DMS153 treated with DMSO at 0.1 percent for 48 hours (cell line): ENCODE data around the gene SIVA1.

Experiments used
- DNase-seq: peaks from one replicate; lab custom pipeline; 2025; ENCODE audit not compliant: unreplicated experiment; lab: John Stamatoyannopoulos, UW

SIVA1 gene

DNA sequence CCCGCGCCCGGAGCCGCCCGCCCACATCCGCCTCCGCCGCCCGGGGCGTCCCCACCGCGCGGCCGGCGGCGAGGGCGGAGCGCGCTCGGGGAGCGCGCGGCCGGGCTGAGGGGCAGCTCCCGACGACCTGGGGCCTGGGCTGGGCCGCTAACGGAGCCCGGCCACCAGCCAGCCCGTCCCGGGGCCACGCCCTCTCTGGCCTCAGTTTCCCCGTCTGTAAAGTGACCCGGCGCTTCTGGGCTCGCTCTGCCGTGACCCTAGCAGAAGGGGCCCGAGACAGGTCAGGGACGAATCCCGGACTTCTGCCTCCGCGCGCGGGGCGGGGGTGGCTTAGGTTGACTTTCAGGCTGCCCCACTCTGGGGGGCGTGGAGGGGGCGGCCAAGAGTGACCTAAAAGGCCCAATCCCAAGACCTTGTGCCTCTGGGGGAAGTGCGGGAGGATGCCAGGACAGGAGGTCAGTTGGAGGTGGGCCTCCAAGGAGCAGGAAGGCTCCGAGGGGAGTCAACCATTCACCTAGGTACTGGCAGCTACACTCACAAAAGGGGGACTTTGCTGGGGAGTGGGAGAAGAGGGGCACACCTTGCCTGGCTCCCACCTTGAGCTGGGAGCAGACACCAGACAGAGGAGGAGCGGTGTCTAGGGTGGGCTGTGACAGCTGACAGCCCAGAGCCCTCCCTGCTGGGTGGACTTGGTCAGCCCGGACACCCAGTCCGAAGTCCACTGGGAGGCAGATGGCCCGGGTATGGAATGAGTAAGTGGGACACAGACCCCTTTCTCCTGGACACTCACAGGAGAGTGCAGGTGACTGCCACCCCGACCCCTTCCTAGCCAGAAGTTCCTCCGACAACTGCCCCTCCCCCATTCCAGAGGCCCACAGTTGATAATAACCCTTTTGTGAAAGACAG lies 43.1 kb downstream of the SIVA1 start:
- no peak for DNase-seq

DNA sequence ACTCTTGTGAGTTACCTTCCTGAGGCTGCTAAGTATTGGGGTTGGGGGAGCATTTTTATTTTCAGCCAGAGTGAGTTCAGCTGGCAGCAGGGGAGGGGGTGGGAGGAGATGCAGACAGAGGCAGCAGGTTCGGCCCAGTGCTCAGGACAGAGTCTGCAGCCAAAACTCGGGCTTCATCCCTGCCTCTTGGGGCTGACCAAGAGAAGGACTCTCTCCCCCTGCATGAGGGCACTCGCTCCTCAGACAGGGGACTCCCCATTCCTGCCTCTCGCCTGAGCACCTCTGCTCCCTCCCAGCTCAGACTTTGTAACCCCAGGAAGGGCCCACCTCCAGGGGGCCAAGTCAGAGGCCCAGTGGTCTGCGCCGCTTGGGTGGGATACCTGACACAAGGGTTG lies 43.7 kb downstream of the SIVA1 start:
- no peak for DNase-seq

DNA sequence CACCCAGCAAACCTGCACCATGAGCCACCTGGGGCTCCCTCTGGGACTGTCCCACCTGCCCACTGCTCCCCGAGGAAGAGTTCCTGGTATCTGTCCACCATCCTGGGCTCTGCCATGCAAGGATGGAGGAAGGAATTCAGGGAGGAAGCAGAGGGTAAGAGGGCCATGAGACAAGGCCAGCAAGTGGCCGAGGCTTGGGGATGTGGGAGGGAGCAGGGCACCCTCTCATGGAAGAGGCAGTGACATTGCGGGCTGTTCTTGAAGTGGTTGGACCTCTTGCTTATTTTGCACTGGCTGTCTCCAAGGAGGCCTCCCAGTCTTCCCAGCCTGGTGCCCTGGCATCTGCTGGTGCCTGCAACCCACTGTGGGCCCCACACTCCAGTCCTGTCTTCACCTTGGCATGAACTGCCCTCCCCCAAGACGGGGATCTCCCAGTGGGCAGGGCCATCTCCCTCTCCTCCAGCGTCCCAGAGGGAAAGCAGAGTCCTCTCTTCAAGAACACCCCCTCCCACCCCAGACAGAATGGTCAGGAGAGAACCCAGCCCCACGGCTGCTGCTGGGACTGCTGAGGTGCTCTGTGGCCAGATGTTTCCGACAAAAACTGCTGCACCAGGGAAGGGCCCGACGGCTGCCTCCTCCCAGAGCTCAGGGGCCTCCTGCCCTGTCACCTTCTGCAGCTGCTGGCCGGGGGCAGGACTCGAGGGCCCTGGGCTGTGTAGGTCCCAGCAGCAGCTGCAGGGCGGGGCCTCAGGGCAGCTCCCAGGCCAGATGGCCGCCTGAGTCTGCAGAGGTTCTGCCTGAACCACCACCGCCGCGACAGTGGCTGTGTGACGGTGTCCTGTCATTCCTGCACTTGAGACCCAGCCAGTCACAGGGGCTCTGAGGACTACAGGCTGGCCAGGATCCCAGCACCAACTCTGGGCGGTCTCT lies 44.4 kb downstream of the SIVA1 start:
- DNase-seq, result no peak

DNA sequence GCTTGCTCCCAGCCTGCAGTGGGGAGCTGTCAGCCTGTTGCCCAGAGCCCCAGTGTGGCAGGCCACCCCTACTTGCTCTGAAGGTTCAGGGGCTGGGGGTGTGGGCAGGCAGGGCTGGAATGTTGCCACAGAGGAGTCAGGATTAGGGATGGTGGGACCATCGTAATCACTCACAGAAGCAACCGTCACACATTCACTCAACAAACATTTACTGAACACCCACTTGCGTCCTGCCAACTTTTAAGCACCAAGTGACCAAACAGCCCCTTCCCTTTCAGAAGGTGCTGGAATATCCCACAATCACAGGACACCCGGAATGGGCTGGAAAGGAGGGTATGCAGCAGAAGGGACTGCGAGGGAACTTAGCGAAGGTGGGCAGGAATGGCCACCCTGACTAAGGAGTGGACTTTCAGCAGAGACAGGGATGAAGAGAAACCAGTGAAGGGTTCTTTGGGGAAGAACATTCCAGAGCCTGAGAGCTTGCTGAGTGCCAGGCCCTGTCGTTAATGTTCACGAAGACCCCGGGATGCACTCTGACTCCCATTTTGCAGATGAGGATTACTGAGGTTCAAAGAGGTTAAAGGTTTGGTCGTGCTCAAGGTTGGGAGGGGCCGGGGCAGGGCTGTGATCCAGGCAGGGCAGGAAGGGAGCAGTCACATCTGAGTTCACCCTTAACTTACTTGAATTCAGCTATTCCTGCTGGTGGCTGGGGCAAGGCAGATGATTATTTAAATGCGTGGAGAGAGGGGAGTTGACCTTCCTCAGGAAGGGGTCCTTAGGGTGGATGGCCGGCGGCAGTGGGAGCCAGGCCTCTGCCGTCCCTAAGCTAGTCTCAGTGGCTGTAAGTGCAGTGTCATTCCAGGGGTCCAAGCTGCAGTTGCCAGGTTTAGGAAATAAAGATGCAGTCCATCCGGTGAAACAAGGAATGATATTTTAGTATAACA lies 45.6 kb downstream of the SIVA1 start:
- no peak for DNase-seq

DNA sequence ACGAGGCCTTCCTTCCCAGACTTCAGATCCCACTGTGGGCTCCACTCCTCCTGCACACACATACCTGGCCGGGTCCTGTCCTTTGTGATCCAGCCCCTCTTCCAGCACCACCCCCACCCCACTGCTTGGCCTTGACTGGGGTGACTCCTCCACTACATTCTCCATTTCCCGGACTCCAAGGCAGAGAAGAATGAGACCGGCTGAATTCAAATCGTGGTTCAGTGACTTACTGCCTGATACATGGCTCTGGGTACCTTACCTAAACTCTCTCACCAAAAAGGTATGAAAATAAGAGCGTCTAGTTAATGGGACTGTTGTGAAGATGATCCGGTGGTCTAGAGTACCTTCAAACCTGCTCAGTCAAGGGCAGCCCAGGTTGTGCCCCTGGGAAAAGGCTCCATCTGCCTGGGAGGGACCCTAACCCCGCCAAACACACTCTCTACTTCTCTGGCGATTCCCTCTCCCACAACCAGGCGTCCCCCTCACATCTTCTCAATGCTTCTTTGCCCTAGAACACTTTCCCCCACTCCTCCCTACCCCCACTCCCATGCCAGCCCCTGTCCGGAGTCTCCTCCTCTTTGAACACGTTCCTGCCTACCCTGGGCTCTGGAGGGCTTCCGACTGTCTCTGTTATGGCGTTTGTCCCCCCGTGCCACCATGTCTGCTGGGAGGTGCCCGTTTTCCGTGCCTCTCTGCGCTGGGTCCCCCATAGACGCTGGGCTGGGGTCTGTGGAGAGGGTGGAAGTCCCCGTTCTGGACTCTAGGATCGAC lies 46.5 kb downstream of the SIVA1 start:
- no peak for DNase-seq

DNA sequence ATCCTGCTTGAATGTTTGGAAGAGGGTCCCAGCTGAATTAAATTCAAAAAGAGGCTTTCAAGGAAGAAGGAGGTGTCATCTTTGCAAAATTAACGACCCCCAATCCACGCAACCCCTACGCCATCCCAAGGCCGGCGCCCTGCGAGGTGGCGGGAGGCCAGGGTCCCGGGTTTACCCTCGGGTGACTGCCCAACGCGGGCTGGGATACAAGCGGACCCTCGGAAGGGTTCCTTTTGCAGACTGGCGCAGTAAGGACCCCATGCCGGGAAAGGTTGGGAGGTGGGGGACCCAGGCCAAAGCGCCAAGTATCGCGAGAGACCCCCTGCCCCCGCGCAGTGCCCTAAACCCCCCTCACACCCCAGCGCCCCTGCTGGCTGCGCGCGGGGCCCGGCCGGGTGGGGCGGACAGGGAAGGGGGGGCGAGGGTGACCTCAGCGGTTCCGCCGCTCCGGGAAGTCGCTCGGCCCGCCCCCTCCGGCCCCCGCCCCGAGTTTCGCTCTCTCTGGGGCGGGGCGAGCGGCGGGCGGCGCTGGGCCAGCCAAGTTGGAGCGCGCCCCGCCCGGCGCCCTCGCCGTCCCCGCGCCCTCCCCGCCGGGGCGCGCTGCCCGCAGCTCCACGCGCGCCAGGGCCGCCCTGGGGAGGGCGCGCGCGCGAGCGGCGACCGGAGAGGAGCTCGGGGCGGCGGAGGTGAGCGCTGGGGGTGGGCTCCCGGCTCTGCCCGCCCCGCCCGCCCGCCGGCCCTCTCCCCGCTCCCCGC lies 47.2 kb downstream of the SIVA1 start:
- no peak for DNase-seq

DNA sequence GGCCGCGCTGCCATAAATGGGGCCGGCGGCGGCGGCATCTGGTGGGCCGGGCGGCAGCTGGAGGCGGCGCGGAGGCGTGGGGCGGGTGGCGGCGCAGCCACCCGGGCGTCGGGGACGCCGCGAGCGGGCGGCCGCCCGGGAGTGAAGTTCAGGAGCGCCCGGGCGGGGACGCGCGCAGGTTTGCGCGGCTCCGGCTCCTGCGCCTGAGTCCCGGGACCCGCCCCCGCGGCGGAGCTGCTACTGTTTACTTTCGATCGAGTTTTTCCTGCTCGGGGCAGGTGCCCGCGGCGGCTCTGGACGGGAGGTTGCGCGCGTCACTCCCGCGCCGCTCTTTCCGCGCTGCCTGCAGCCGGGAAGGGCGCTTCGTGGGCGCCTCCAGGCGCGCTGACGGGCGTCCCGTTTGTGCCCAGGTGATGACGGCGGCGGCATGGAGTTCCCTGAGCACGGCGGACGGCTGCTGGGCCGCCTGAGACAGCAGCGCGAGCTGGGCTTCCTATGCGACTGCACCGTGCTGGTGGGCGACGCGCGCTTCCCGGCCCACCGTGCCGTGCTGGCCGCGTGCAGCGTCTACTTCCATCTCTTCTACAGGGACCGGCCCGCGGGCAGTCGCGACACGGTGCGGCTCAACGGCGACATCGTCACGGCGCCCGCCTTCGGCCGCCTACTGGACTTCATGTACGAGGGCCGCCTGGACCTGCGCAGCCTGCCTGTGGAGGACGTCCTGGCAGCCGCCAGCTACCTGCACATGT lies 48.0 kb downstream of the SIVA1 start, which contains the start of gene ZBTB42:
TSS of gene ZBTB42 (plus strand) at position 331 of the 749 bp plus-strand sequence. CDS start at position 428, 97 bp downstream.
- DNase-seq, result no peak

DNA sequence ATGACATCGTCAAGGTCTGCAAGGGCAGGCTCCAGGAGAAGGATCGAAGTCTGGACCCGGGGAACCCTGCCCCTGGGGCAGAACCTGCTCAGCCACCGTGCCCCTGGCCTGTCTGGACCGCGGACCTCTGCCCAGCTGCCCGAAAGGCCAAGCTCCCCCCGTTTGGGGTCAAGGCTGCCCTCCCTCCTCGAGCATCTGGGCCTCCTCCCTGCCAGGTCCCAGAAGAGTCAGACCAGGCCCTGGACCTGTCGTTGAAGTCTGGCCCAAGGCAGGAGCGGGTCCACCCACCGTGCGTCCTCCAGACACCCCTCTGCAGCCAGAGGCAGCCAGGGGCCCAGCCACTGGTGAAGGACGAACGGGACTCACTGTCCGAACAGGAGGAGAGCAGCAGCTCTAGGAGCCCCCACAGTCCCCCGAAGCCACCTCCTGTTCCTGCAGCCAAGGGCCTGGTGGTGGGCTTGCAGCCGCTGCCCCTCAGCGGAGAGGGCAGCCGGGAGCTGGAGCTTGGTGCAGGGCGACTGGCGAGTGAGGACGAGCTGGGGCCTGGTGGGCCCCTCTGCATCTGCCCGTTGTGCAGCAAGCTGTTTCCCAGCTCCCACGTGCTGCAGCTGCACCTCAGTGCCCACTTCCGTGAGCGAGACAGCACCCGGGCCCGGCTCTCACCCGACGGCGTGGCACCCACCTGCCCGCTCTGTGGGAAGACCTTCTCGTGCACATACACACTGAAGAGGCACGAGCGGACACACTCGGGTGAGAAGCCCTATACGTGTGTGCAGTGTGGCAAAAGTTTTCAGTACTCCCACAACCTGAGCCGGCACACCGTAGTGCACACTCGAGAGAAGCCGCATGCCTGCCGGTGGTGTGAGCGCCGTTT lies 48.8 kb downstream of the SIVA1 start:
- DNase-seq, result no peak

DNA sequence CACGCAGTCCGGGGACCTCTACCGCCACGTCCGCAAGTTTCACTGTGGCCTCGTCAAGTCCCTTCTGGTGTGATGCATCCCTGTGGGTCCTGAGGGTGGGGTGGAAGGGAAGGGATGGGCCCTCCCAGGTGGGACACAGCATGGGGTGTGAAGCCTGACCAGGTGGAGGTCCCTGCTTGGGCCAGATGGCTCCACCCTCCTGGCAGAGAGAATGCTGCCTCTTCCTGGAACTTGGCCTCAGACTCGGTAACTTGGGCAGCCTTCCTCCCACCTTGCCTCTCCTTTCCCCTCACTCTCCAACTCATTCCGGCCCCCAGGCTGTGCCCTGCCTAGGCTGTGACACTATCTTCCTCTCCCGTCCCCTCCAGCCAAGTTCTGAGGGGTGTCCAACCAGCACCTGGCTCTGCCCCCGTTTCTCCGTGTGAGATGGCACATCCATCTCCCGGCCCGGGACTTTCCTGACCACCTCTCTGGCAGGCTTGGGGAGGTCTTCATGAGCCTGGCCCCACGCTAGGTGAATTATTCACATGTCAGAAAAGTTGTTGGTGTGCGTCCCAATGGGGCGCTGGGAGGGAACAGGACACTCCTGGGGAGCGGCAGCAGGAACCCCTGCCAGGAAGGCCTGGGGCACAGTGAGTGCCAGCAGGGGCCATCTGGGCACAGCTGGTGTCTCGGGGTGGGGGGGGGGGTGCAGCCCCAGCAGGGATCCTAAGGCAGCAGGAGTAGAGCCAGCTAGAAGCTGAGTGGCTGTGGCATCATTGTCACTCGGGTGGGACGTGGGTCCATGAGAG lies 49.6 kb downstream of the SIVA1 start:
- DNase-seq, result no peak

DNA sequence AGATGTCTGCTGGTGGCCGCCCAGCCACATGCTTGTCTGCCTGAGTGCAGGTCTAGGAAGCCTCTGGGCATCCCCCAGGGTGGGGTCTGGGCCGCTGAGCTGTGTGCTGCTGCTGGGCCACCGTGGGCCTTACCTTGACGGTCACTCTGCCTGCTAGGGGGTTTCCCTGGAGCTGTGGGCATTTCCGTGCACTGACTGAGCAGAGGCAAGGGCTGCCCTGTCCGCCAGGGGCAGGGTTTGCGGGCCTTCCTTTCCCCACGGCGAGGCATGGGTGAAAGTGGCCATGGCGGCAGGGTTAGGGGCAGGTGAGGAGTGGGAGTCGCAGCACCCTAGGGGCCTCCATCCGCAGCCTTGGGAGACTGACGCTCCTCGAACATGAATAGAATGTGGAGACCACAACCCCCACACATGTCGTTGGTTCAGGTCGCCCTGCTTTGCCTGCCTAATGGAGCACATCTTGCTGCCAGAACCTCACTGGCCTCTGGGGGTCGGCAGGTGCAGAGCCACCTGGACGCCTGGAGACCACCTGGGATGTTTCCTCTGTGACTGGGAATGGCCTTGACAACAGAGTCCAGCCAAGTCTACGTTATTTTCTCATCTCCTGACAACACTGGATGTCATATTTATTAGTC lies 50.4 kb downstream of the SIVA1 start:
- no peak for DNase-seq

DNA sequence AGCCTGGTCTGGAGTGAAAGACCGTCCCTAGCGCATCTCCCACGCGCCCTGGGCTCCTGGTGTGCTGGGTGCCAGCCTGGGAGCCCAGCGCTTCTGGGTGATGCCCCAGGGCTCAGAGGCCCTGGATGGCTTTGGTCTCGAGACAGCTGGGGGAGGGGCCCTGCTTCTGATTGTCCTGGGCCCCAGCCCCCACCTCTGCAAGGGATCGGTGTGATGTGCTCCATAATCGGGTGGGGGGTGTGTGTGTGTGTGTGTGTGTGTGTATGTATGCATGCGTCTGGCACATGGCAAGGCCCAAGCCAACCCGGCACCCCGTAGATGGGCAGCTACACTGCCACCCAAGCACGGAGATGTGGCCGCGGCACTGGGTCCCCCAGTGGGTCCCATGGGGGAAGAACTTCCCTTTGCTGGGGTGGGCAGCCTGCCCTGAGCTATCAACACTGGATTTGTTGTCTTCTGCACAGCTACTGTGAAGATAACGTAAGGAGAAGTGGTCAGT lies 51.0 kb downstream of the SIVA1 start:
- DNase-seq, result no peak

DNA sequence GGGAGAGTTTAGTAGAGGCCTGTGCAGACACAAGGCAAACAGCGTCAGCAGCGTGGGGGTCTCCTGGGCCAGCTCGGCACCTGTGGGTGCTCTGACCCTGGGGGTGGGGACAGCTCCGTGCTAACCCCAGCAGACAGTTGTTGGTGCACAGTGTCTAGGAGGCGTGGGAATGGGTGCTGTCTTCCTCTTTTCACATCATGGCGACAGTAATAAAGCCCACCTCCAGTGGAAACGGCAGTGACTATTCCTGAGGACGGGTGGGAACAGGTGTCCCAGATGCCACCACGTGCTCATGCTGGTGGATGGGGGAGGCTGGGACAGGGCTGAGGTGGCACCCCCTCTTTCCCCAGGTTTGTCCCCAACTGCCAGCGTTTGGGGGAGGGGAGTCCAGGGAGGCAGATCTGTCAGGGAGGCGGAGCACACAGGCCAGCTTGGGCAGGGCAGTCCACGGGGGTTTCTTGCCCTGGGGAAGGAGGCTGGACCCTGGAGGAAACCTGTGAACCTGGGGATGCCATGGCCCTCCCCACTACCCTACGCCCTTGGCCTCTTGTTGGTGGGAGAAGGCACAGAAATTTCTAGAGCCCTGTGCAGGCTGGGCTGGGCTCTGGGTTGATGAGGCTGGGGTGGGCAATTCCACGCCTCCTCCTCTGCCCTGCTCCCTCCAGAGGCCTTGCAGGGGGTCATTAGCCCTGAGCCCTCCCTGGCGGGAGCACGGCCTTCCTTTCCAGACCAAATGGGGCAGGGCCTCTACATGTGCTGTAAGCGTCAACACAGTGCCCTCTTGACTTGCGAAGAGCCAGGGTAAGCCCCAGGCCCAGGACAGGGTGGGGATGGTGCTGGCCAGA lies 51.8 kb downstream of the SIVA1 start:
- DNase-seq, result no peak

DNA sequence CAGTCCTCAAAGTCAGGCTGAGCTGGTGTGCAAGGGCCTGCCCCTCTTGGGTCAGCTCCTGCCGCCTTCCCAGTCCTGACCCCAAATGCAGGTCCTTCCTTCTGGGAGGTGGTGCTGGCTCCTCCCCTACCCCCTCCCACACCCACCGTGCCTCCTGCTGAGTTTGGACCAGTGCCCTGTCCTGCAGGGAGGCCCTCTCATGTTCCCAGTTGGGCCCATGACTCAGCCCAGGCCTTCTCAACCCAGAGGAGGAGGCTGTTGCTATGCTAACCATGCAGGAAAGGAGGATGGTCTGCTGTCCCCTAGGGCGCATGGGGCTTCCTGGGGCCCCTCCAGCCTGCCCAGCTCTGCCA lies 52.4 kb downstream of the SIVA1 start:
- no peak for DNase-seq

DNA sequence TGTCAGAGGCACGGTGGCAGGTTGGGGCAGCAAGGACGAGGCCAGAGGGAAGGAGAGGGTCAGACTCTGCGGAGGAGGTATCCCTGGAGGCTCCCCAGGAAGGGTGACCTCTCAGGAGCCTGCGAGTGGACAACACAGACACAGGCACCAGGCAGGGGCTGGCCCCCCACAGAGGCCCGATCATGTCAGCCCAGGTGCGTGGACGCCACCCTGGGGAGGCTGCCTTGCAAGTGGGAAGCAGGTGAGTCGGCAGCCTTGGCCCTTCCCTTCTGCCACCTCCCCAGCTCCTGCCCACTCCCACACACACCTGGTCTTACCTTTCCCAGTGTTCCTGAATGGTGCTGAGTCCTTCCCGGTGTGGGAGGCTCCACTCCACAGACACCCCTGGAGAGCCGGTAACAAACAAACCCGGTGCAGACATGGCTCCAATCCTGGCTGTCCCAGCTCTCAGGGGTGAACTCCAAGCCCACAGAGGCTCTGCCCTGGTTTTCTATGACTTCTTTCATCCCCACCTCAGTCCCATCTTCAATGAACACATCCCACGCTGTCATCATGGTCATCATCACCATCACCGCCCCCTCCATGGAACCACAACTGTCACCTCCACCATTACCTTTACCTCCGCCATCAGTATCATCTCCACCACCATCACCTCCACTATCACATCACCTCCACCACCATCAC lies 53.1 kb downstream of the SIVA1 start:
- DNase-seq, result no peak
